Kidney (tissue), 14 donors: ENCODE measurements around the gene SFXN2. TPM values are rescaled to one million over a fixed set of nuclear protein-coding genes. Genes with fewer than 3 reads are reported as not detected.

ENCODE experiments used
- DNase-seq, 5 donors: peaks; one replicate each; pipeline ENCODE4 v3.0.0-alpha.2; 2013 to 2020
- FAIRE-seq: peaks from 2 replicates; lab custom pipeline; 2012; peaks lifted over from hg19 to GRCh38; lab: Jason Lieb, UNC
- H3K27ac ChIP-seq, 2 donors: one replicate each; pipeline ENCODE4 v1.7.0; 2013; ENCODE audit warnings: low read depth in 2 of 2, low read length in 2 of 2, inconsistent platforms in 1 of 2
- H3K27me3 ChIP-seq: one replicate; pipeline ENCODE4 v1.7.1; 2013; ENCODE audit warnings: low read length, inconsistent platforms; ENCODE audit not compliant: control insufficient read depth, insufficient read depth
- H3K36me3 ChIP-seq, 3 donors: one replicate each; pipeline versions ENCODE4 v1.7.0 to v1.7.1; 2013; ENCODE audit warnings: low read length in 3 of 3, control low read depth in 1 of 3, inconsistent platforms in 1 of 3; ENCODE audit not compliant: insufficient read depth in 3 of 3, control insufficient read depth in 2 of 3
- H3K4me1 ChIP-seq, 3 donors: one replicate each; pipeline versions ENCODE4 v1.7.0 to v1.7.1; 2013; ENCODE audit warnings: low read length in 3 of 3, inconsistent platforms in 1 of 3, low read depth in 1 of 3; ENCODE audit not compliant: control insufficient read depth in 2 of 3, insufficient read depth in 2 of 3
- H3K4me3 ChIP-seq, 3 donors: one replicate each; pipeline versions ENCODE4 v1.7.0 to v1.8.1; 2013; ENCODE audit warnings: low read length in 3 of 3, control low read depth in 1 of 3, inconsistent platforms in 1 of 3
- H3K9ac ChIP-seq, 3 donors: one replicate each; pipeline versions ENCODE4 v1.7.0 to v1.7.1; 2013; ENCODE audit warnings: low read length in 3 of 3, control low read depth in 1 of 3, inconsistent platforms in 1 of 3
- H3K9me3 ChIP-seq, 3 donors: one replicate each; pipeline versions ENCODE4 v1.7.0 to v1.7.1; 2013; ENCODE audit warnings: low read length in 3 of 3, control low read depth in 1 of 3, inconsistent platforms in 1 of 3; ENCODE audit not compliant: control insufficient read depth in 2 of 3, insufficient read depth in 1 of 3
- intact Hi-C: fragments of 100-400 bp; cut with DNase I; formaldehyde crosslinking; loops from one replicate; pipeline ENCODE4 v1.11.1; 2022
- polyA plus RNA-seq: library from polyadenylated mRNA; stranded (reverse); fragments of 350-450 nt; fragmentation: Illumina TruSeq; extraction: RNeasy Lipid Tissue Mini Kit (QIAGEN cat#74804); gene quantifications from one replicate; pipeline ENCODE4 v1.2.3, GENCODE V29; 2014; ENCODE audit warnings: low read depth, low replicate concordance; ENCODE audit not compliant: insufficient read depth
- total RNA-seq: library from RNA; stranded (reverse); fragmentation: NEBNext Ultra II Directional; extraction: Animal tissue kit (Norgen Biotek cat#: 25700); gene quantifications from one replicate; pipeline ENCODE4 v1.2.1, GENCODE V29; 2021
- TF ChIP-seq, protein P1 (sequence below): IDR thresholded peaks from 3 replicates; pipeline ENCODE4 v1.5.1; 2012; ENCODE audit warnings: mild to moderate bottlenecking, moderate library complexity, borderline replicate concordance; ENCODE audit not compliant: insufficient read depth; ENCODE audit errors: extremely low read depth
- donor health status: control.
- donor health status: control.
- donor health status: control.
- donor health status: control.
- donor health status: control.
- donor health status: DM: yes; HTN: yes; CAD: no.
- donor health status: Normal renal cell carcinoma (clear cell type).

SFXN2 gene
- total and polyA plus RNA-seq, 2 donors from 2014 or later: 17.3 to 72.1 TPM

DNA sequence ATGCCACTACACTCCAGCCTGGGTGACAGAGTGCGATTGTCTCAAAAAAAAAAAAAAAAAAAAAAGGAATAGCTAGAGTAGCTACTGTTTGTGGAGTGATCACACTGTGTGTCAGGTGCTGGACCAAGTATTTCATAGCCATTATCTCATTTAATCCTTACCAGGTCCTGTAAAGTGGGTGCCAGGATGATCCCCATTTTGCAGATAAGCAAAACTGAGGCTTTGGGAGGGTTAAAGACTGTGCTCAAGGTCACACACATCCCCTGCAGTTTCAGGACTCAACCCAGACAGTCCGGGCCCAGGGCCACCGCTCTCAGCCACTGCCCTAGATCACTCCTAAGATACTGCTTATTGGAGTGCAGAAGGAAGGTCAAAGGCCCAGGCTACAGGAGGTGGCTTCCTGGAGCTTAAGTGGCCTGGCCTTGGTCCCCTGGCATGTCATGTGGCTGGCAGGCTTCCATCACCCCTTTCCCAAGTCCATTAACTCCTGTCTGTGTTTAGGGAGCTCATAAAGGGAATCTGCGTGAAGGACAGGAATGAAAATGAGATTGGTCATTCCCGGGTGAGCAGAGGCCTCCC is 16.9 kb downstream of the SFXN2 start:
- TF ChIP-seq, protein P1, sequence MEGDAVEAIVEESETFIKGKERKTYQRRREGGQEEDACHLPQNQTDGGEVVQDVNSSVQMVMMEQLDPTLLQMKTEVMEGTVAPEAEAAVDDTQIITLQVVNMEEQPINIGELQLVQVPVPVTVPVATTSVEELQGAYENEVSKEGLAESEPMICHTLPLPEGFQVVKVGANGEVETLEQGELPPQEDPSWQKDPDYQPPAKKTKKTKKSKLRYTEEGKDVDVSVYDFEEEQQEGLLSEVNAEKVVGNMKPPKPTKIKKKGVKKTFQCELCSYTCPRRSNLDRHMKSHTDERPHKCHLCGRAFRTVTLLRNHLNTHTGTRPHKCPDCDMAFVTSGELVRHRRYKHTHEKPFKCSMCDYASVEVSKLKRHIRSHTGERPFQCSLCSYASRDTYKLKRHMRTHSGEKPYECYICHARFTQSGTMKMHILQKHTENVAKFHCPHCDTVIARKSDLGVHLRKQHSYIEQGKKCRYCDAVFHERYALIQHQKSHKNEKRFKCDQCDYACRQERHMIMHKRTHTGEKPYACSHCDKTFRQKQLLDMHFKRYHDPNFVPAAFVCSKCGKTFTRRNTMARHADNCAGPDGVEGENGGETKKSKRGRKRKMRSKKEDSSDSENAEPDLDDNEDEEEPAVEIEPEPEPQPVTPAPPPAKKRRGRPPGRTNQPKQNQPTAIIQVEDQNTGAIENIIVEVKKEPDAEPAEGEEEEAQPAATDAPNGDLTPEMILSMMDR: no peak
- intact Hi-C loops: no loop called here
- peaks cover 0 to 6% (median 4%) of the 10 kb centered on the region in 3 donors for H3K4me1 ChIP-seq
- no peak overlapping the region for H3K27ac ChIP-seq
- peak in 1 of 5 donors; percentile 25 for DNase-seq
- H3K27me3 ChIP-seq: no peaks in the 10 kb centered on the region
- H3K9me3 ChIP-seq: no peaks in the 10 kb centered on the region
- no peak overlapping the region for H3K9ac ChIP-seq
- H3K4me3 ChIP-seq: no peak overlapping the region
- FAIRE-seq: no peak
- H3K36me3 ChIP-seq: peaks cover 5 to 40% (median 14%) of the 10 kb centered on the region in 3 donors

DNA sequence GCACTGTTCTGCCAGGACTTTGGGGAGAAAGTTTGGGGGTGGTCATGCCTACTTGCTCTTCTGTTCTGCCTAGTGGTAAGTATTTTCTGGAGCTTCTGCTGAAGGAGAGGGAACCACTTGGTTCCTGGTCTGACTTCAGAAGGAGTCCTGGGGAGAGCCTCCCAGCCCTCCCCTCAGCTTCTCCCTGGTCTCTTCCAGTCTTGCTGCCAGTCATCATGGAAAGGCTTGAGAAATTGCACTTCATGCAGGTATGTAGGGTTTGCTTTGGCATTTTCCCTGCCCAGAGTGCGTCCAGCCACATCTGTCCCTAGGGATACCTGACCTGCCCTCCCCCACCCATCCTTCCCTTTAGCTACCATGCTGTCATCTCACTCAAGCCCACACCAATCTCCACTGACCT is 18.2 kb downstream of the SFXN2 start:
- TF ChIP-seq, protein P1: no peak
- Histone ChIP-seq H3K36me3 (peaks cover 6 to 43% (median 13%) of the 10 kb centered on the region in 3 donors), H3K27me3 (no peaks in the 10 kb centered on the region), H3K4me3 (no peak overlapping the region), H3K9ac (no peak overlapping the region), H3K4me1 (peaks cover 0 to 3% (median under 1%) of the 10 kb centered on the region in 3 donors), H3K9me3 (no peaks in the 10 kb centered on the region), H3K27ac (no peak overlapping the region)
- FAIRE-seq: no peak
- intact Hi-C loops: no loop called here
- DNase-seq: no peak

DNA sequence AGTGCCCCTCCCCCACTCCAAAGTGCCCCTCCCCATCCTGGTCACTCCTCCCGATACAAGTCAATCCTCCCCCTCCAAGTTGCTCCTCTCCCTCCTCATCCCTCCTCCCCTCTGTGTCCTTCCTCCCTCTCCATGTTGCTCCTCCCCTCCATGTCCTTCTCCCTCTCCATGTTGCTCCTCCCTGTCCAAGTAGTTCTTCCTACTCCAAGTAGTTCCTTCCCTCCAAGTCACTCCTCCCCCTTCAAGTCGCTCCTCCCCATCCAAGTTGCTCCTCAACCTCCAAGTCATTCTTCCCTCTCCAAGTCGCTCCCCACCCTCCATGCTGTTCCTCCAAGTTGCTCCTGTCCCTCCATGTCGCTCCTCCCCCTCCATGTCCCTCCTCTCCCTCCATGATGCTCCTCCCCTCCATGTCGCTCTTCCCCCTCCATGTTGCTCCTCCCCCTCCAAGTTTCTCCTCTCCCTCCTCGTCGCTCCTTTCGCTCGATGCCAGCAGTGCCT is 20.7 kb downstream of the SFXN2 start:
- TF ChIP-seq, protein P1: no peak
- DNase-seq (no peak), FAIRE-seq (no peak)
- H3K4me1 ChIP-seq: no peaks in the 10 kb centered on the region
- no peaks in the 10 kb centered on the region for H3K27me3 ChIP-seq
- H3K9ac ChIP-seq: no peak overlapping the region
- no peak overlapping the region for H3K4me3 ChIP-seq
- intact Hi-C loops: no loop called here
- no peak overlapping the region for H3K27ac ChIP-seq
- H3K36me3 ChIP-seq: peaks cover 6 to 30% (median 13%) of the 10 kb centered on the region in 3 donors
- H3K9me3 ChIP-seq: no peaks in the 10 kb centered on the region
